DOHH2 (cell line): ENCODE results near the gene METTL26.

Experiments used
- H3F3A ChIP-seq: fragments of 200-600 bp; sonication (generic), shearing (Covaris generic); 2 replicates; pipeline ENCODE4 v1.6.0; 2016; ENCODE audit warnings: antibody characterized with exemption, mild to moderate bottlenecking; ENCODE audit not compliant: control insufficient read depth, insufficient read depth
- H3K27ac ChIP-seq: fragments of 200-600 bp; sonication (generic); 2 replicates; pipeline ENCODE4 v1.5.1; 2014; ENCODE audit warnings: low read depth, mild to moderate bottlenecking, low read length, moderate library complexity
- H3K27me3 ChIP-seq: fragments of 200-600 bp; sonication (generic); 2 replicates; pipeline ENCODE4 v1.6.1; 2014; ENCODE audit warnings: mild to moderate bottlenecking, low read length, mixed read lengths; ENCODE audit not compliant: control insufficient read depth
- H3K36me3 ChIP-seq: fragments of 200-600 bp; sonication (generic); 2 replicates; pipeline ENCODE4 v1.6.1; 2014; ENCODE audit warnings: mild to moderate bottlenecking, low read length, moderate library complexity, mixed read lengths; ENCODE audit not compliant: control insufficient read depth
- H3K4me1 ChIP-seq: fragments of 200-600 bp; sonication (generic); 2 replicates; pipeline ENCODE4 v1.6.1; 2014; ENCODE audit warnings: mild to moderate bottlenecking, low read length, mixed read lengths; ENCODE audit not compliant: control insufficient read depth
- H3K4me2 ChIP-seq: fragments of 200-600 bp; sonication (generic); 2 replicates; pipeline ENCODE4 v1.6.0; 2014; ENCODE audit warnings: mild to moderate bottlenecking, low read length, moderate library complexity
- H3K4me3 ChIP-seq: fragments of 200-600 bp; sonication (generic); 2 replicates; pipeline ENCODE4 v1.5.1; 2014; ENCODE audit warnings: mild to moderate bottlenecking, low read length, mixed read lengths
- H3K79me2 ChIP-seq: fragments of 200-600 bp; sonication (generic); 2 replicates; pipeline ENCODE4 v1.6.1; 2014; ENCODE audit warnings: mild to moderate bottlenecking, low read length, mixed read lengths; ENCODE audit not compliant: control insufficient read depth
- H3K9me2 ChIP-seq: fragments of 200-600 bp; sonication (generic); replicated peaks from 2 replicates; pipeline ENCODE4 v1.6.1; 2014; ENCODE audit warnings: mild to moderate bottlenecking, low read length, mixed read lengths; ENCODE audit not compliant: control insufficient read depth
- H3K9me3 ChIP-seq: fragments of 200-600 bp; sonication (generic); 2 replicates; pipeline ENCODE4 v1.6.1; 2014; ENCODE audit warnings: antibody characterized with exemption, low read length, mixed read lengths; ENCODE audit not compliant: control insufficient read depth, insufficient read depth
- H4K20me1 ChIP-seq: fragments of 200-600 bp; sonication (generic); 2 replicates; pipeline ENCODE4 v1.6.0; 2014; ENCODE audit warnings: low read depth, mild to moderate bottlenecking, antibody characterized with exemption, low read length, moderate library complexity; ENCODE audit not compliant: control insufficient read depth, insufficient read depth
- CTCF ChIP-seq: fragments of 200-600 bp; sonication (generic); IDR thresholded peaks from one replicate; pipeline ENCODE4 v1.5.1; 2014; ENCODE audit warnings: antibody characterized with exemption, mild to moderate bottlenecking, low read depth, low read length; ENCODE audit not compliant: poor library complexity, severe bottlenecking
- EZH2phosphoT487 ChIP-seq: fragments of 200-600 bp; sonication (generic); IDR thresholded peaks from 2 replicates; pipeline ENCODE4 v1.6.1; 2017; ENCODE audit warnings: borderline replicate concordance, mild to moderate bottlenecking, antibody characterized with exemption, low read length, moderate library complexity, mixed read lengths

The METTL26 gene

GRCh38 chr16:648781-649589 is 12.9 kb upstream of the METTL26 start, which contains the start of gene WDR90:
Gene WDR90, plus strand, starts transcription at chr16:649365. Its CDS starts 52 bp downstream, at chr16:649417.
- peak within 1 kb of the TSS; percentile 74 for H3K27ac ChIP-seq
- no peaks in the 10 kb centered on the region for H3K27me3 ChIP-seq
- H3K4me1 ChIP-seq, result peaks cover 33% of the 10 kb centered on the region
- peaks cover 63% of the 10 kb centered on the region for H3K79me2 ChIP-seq
- H3K9me3 ChIP-seq, result no peaks in the 10 kb centered on the region
- peaks cover 7% of the 10 kb centered on the region for H3F3A ChIP-seq
- no peaks in the 10 kb centered on the region for H3K9me2 ChIP-seq
- no peaks in the 10 kb centered on the region for H4K20me1 ChIP-seq
- H3K4me2 ChIP-seq, result peak within 1 kb of the TSS; percentile 99
- H3K36me3 ChIP-seq, result peaks cover 51% of the 10 kb centered on the region
- TF ChIP-seq EZH2phosphoT487 (no peak), CTCF (no peak)
- peak within 1 kb of the TSS; percentile 80 for H3K4me3 ChIP-seq

GRCh38 chr16:648071-648780 is 12.1 kb upstream of the METTL26 start:
- TF ChIP-seq EZH2phosphoT487, result no peak
- TF ChIP-seq CTCF, result peak; percentile 92
- Histone ChIP-seq H3K79me2 (peaks cover 71% of the 10 kb centered on the region), H4K20me1 (no peaks in the 10 kb centered on the region), H3K36me3 (peaks cover 45% of the 10 kb centered on the region), H3K27ac (peak overlapping the region; percentile 74), H3K9me2 (no peaks in the 10 kb centered on the region), H3K9me3 (no peaks in the 10 kb centered on the region), H3K4me2 (peak overlapping the region; percentile 99), H3K4me1 (peaks cover 36% of the 10 kb centered on the region), H3F3A (peaks cover 7% of the 10 kb centered on the region), H3K4me3 (peak overlapping the region; percentile 80), H3K27me3 (no peaks in the 10 kb centered on the region)

GRCh38 chr16:647173-647902 is 11.2 kb upstream of the METTL26 start:
- Histone ChIP-seq H3K9me2 (no peaks in the 10 kb centered on the region), H4K20me1 (no peaks in the 10 kb centered on the region), H3K4me1 (peaks cover 44% of the 10 kb centered on the region), H3F3A (peaks cover 7% of the 10 kb centered on the region), H3K9me3 (no peaks in the 10 kb centered on the region), H3K27me3 (no peaks in the 10 kb centered on the region), H3K4me3 (peak overlapping the region; percentile 80), H3K36me3 (peaks cover 49% of the 10 kb centered on the region), H3K79me2 (peaks cover 80% of the 10 kb centered on the region), H3K27ac (no peak overlapping the region), H3K4me2 (peak overlapping the region; percentile 99)
- TF ChIP-seq CTCF, result no peak
- no peak for TF ChIP-seq EZH2phosphoT487
